GM19452 (cell line): ENCODE measurements around the gene ZNF71.

Experiments
- ATAC-seq: cut with Tn5 transposase; IDR thresholded peaks from one replicate; pipeline ENCODE4 v1.9.1; 2021; ENCODE audit not compliant: unreplicated experiment

The ZNF71 gene

GRCh38 chr19:56594783-56595547, at the start of gene ZNF71:
Gene ZNF71, plus strand, starts transcription at chr19:56595302. Its CDS starts 6,257 bp downstream, at chr19:56601559.
- peak; percentile 90 for ATAC-seq

GRCh38 chr19:56547535-56547934, 47.6 kb upstream of the ZNF71 start:
- no peak for ATAC-seq

GRCh38 chr19:56554272-56554869, 40.7 kb upstream of the ZNF71 start:
- no peak for ATAC-seq

GRCh38 chr19:56562766-56563165, 32.3 kb upstream of the ZNF71 start:
- ATAC-seq: no peak

GRCh38 chr19:56566904-56567273, 28.2 kb upstream of the ZNF71 start:
- ATAC-seq: peak; percentile 36

GRCh38 chr19:56567274-56568120, 27.6 kb upstream of the ZNF71 start, which contains the start of gene ZNF470:
Gene ZNF470, plus strand, starts transcription at chr19:56567468. Its CDS starts 2,844 bp downstream, at chr19:56570312.
- peak; percentile 98 for ATAC-seq

- no peak for ATAC-seq
Observed at GRCh38 chr19:56572589-56572988, 22.5 kb upstream of the ZNF71 start.

- ATAC-seq: no peak
Observed at GRCh38 chr19:56573914-56574313, 21.2 kb upstream of the ZNF71 start.

GRCh38 chr19:56577719-56578602, 17.1 kb upstream of the ZNF71 start:
- ATAC-seq: no peak

GRCh38 chr19:56594446-56594782, 688 bp upstream of the ZNF71 start:
- ATAC-seq: no peak

- peak; percentile 15 for ATAC-seq
Observed at GRCh38 chr19:56595548-56595899, 422 bp downstream of the ZNF71 start.

GRCh38 chr19:56596676-56597075, 1.6 kb downstream of the ZNF71 start:
- no peak for ATAC-seq

GRCh38 chr19:56597696-56598095, 2.6 kb downstream of the ZNF71 start:
- ATAC-seq: no peak

- ATAC-seq: no peak
Observed at GRCh38 chr19:56601375-56601774, 6.3 kb downstream of the ZNF71 start.

- ATAC-seq: no peak
Observed at GRCh38 chr19:56603829-56604228, 8.7 kb downstream of the ZNF71 start.

- no peak for ATAC-seq
Observed at GRCh38 chr19:56608274-56608964, 13.3 kb downstream of the ZNF71 start.

GRCh38 chr19:56611288-56611687, 16.2 kb downstream of the ZNF71 start:
- ATAC-seq: no peak

GRCh38 chr19:56612737-56613136, 17.6 kb downstream of the ZNF71 start:
- ATAC-seq: no peak

GRCh38 chr19:56613639-56614038, 18.5 kb downstream of the ZNF71 start:
- ATAC-seq: no peak

- no peak for ATAC-seq
Observed at GRCh38 chr19:56617531-56617930, 22.4 kb downstream of the ZNF71 start.
